HG03103 (cell line): ENCODE results near the gene ADGRF1.
"Not testable (repeated sequence)": the region's sequence is repeated elsewhere in the genome, so short reads cannot be mapped to it uniquely, and the experiment has no call there.

ENCODE experiments used
- ATAC-seq: cut with Tn5 transposase; IDR thresholded peaks from one replicate; pipeline ENCODE4 v1.9.1; 2021; ENCODE audit warnings: low read depth; ENCODE audit not compliant: unreplicated experiment

The ADGRF1 gene

GRCh38 chr6:47061309-47062300, 19.5 kb upstream of the ADGRF1 start:
- ATAC-seq, result no peak

- no peak for ATAC-seq
Observed at GRCh38 chr6:47059216-47059885, 17.2 kb upstream of the ADGRF1 start.

GRCh38 chr6:47057830-47058540, 15.9 kb upstream of the ADGRF1 start:
- ATAC-seq, result no peak

- no peak for ATAC-seq
Observed at GRCh38 chr6:47056832-47057231, 14.7 kb upstream of the ADGRF1 start.

GRCh38 chr6:47054302-47054701, 12.2 kb upstream of the ADGRF1 start:
- not testable (repeated sequence) for ATAC-seq

- ATAC-seq, result no peak
Observed at GRCh38 chr6:47048638-47049037, 6.5 kb upstream of the ADGRF1 start.

GRCh38 chr6:47047479-47048407, 5.6 kb upstream of the ADGRF1 start:
- ATAC-seq, result peak; percentile 89

GRCh38 chr6:47047097-47047478, 5.0 kb upstream of the ADGRF1 start:
- ATAC-seq, result no peak

GRCh38 chr6:47044397-47044796, 2.3 kb upstream of the ADGRF1 start:
- no peak for ATAC-seq

GRCh38 chr6:47043286-47043685, 1.2 kb upstream of the ADGRF1 start:
- no peak for ATAC-seq

- no peak for ATAC-seq
Observed at GRCh38 chr6:47041741-47042140, 391 bp downstream of the ADGRF1 start.

- no peak for ATAC-seq
Observed at GRCh38 chr6:47034926-47035325, 7.2 kb downstream of the ADGRF1 start.

- no peak for ATAC-seq
Observed at GRCh38 chr6:47034421-47034820, 7.7 kb downstream of the ADGRF1 start.

GRCh38 chr6:47032974-47033765, 9.0 kb downstream of the ADGRF1 start:
- ATAC-seq, result no peak

GRCh38 chr6:47031656-47032055, 10.5 kb downstream of the ADGRF1 start:
- ATAC-seq, result no peak

- no peak for ATAC-seq
Observed at GRCh38 chr6:47029865-47030561, 12.1 kb downstream of the ADGRF1 start.

- no peak for ATAC-seq
Observed at GRCh38 chr6:47028835-47029360, 13.2 kb downstream of the ADGRF1 start.

- no peak for ATAC-seq
Observed at GRCh38 chr6:47027315-47027714, 14.8 kb downstream of the ADGRF1 start.
